22Rv1 (cell line): ENCODE measurements around the gene IL1R2.

ENCODE experiments used
- ZFX ChIP-seq: fragments of 450-650 bp; IDR thresholded peaks from 2 replicates; pipeline ENCODE4 v1.6.1; 2017; ENCODE audit warnings: antibody characterized with exemption, borderline replicate concordance
- TF ChIP-seq, protein P1 (sequence below): fragments of 450-650 bp; IDR thresholded peaks from 2 replicates; pipeline ENCODE4 v1.5.1; 2017; ENCODE audit warnings: mild to moderate bottlenecking

DNA sequence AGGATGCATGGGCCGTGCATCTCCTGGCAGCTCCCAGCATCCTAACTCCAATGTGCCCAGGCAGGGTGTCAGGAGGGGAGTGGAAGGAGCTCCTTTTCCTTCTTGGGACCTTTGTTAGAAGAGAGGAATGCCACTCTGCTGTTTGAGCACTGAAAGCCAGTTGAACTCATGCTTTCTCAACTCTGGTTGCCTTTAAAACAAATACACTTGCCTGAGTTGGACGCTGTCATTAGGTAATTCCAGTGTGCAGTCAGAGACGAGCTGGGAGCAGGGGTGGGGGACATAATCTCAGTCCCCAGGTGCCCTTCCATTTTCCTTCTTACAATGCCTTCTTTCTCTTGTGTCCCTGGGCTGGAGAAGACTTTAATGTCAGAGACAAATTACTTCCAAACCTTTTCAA, 44.4 kb upstream of the IL1R2 start:
- TF ChIP-seq, protein P1, sequence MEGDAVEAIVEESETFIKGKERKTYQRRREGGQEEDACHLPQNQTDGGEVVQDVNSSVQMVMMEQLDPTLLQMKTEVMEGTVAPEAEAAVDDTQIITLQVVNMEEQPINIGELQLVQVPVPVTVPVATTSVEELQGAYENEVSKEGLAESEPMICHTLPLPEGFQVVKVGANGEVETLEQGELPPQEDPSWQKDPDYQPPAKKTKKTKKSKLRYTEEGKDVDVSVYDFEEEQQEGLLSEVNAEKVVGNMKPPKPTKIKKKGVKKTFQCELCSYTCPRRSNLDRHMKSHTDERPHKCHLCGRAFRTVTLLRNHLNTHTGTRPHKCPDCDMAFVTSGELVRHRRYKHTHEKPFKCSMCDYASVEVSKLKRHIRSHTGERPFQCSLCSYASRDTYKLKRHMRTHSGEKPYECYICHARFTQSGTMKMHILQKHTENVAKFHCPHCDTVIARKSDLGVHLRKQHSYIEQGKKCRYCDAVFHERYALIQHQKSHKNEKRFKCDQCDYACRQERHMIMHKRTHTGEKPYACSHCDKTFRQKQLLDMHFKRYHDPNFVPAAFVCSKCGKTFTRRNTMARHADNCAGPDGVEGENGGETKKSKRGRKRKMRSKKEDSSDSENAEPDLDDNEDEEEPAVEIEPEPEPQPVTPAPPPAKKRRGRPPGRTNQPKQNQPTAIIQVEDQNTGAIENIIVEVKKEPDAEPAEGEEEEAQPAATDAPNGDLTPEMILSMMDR, result no peak
- TF ChIP-seq ZFX, result no peak
